Mesendoderm (in vitro differentiated cells): ENCODE measurements around the gene ZDHHC20. TPM values are rescaled to one million over a fixed set of nuclear protein-coding genes. Genes with fewer than 3 reads are reported as not detected.
A peak's percentile ranks its signal among the peaks of the same experiment; 100 is the strongest.

Source experiments
- DNase-seq: peaks from one replicate; pipeline ENCODE4 v3.0.0; 2013
- H2AK5ac ChIP-seq: 2 replicates; pipeline ENCODE4 v1.6.1; 2013; ENCODE audit warnings: low read length, inconsistent platforms
- H2BK120ac ChIP-seq: 2 replicates; pipeline ENCODE4 v1.6.1; 2013; ENCODE audit warnings: low read depth, mild to moderate bottlenecking, low read length, moderate library complexity, mixed read lengths
- H2BK15ac ChIP-seq: replicated peaks from 2 replicates; pipeline ENCODE4 v1.6.1; 2013; ENCODE audit warnings: low read depth, mild to moderate bottlenecking, moderate library complexity
- H2BK5ac ChIP-seq: 2 replicates; pipeline ENCODE4 v1.6.1; 2013; ENCODE audit warnings: low read length, inconsistent platforms
- H3K18ac ChIP-seq: 2 replicates; pipeline ENCODE4 v1.6.1; 2013; ENCODE audit warnings: mild to moderate bottlenecking, low read length, mixed read lengths
- H3K23ac ChIP-seq: one replicate; pipeline ENCODE4 v1.6.1; 2013; ENCODE audit warnings: low read length
- H3K27ac ChIP-seq: 2 replicates; pipeline ENCODE4 v1.5.1; 2013; ENCODE audit warnings: low read depth, mild to moderate bottlenecking, inconsistent platforms, low read length, moderate library complexity
- H3K27me3 ChIP-seq: 2 replicates; pipeline ENCODE4 v1.6.1; 2013; ENCODE audit warnings: low read length, control low read depth, mild to moderate bottlenecking, inconsistent platforms; ENCODE audit not compliant: insufficient read depth, poor library complexity
- H3K36me3 ChIP-seq: 2 replicates; pipeline ENCODE4 v1.6.1; 2013; ENCODE audit warnings: low read length, inconsistent platforms; ENCODE audit not compliant: control insufficient read depth, insufficient read depth
- H3K4ac ChIP-seq: one replicate; pipeline ENCODE4 v1.6.1; 2013; ENCODE audit warnings: low read depth, mild to moderate bottlenecking, low read length, moderate library complexity
- H3K4me1 ChIP-seq: 2 replicates; pipeline ENCODE4 v1.6.1; 2013; ENCODE audit warnings: low read depth, low read length, inconsistent platforms; ENCODE audit not compliant: control insufficient read depth
- H3K4me2 ChIP-seq: 2 replicates; pipeline ENCODE4 v1.6.1; 2013; ENCODE audit warnings: low read length
- H3K4me3 ChIP-seq: 2 replicates; pipeline ENCODE4 v1.5.1; 2013; ENCODE audit warnings: mild to moderate bottlenecking, low read length
- H3K56ac ChIP-seq: one replicate; pipeline ENCODE4 v1.6.1; 2013; ENCODE audit warnings: low read length
- H3K79me1 ChIP-seq: 2 replicates; pipeline ENCODE4 v1.6.1; 2013; ENCODE audit warnings: low read length, inconsistent platforms
- H3K79me2 ChIP-seq: 2 replicates; pipeline ENCODE4 v1.6.1; 2013; ENCODE audit warnings: mild to moderate bottlenecking, low read length; ENCODE audit not compliant: control insufficient read depth, insufficient read depth
- H3K9ac ChIP-seq: 2 replicates; pipeline ENCODE4 v1.6.1; 2013; ENCODE audit warnings: low read length, inconsistent platforms
- H4K5ac ChIP-seq: one replicate; pipeline ENCODE4 v1.6.1; 2013; ENCODE audit warnings: low read length
- H4K8ac ChIP-seq: one replicate; pipeline ENCODE4 v1.6.1; 2013; ENCODE audit warnings: low read depth, mild to moderate bottlenecking, control low read depth, low read length, moderate library complexity
- WGBS: extraction: QIAGEN DNeasy Blood & Tissue Kit; methylation state at CpG from one replicate; pipeline ENCODE4 v1.1.7; 2013; ENCODE audit warnings: low lambda C conversion rate, missing lambda C conversion rate; ENCODE audit not compliant: insufficient coverage; ENCODE audit errors: extremely low coverage; 5-methylcytosine and 5-hydroxymethylcytosine counted together
- polyA plus RNA-seq, 2 experiments: library from polyadenylated mRNA; stranded (reverse); fragments of 200-250 nt; gene quantifications; one replicate each; pipeline ENCODE4 v1.2.3, GENCODE V29; 2013

Gene ZDHHC20, protein sequence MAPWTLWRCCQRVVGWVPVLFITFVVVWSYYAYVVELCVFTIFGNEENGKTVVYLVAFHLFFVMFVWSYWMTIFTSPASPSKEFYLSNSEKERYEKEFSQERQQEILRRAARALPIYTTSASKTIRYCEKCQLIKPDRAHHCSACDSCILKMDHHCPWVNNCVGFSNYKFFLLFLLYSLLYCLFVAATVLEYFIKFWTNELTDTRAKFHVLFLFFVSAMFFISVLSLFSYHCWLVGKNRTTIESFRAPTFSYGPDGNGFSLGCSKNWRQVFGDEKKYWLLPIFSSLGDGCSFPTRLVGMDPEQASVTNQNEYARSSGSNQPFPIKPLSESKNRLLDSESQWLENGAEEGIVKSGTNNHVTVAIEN
- 54.8 TPM for polyA plus RNA-seq (2013, experiment 1 of 2)
- 54.8 TPM for polyA plus RNA-seq (2013, experiment 2 of 2)

DNA sequence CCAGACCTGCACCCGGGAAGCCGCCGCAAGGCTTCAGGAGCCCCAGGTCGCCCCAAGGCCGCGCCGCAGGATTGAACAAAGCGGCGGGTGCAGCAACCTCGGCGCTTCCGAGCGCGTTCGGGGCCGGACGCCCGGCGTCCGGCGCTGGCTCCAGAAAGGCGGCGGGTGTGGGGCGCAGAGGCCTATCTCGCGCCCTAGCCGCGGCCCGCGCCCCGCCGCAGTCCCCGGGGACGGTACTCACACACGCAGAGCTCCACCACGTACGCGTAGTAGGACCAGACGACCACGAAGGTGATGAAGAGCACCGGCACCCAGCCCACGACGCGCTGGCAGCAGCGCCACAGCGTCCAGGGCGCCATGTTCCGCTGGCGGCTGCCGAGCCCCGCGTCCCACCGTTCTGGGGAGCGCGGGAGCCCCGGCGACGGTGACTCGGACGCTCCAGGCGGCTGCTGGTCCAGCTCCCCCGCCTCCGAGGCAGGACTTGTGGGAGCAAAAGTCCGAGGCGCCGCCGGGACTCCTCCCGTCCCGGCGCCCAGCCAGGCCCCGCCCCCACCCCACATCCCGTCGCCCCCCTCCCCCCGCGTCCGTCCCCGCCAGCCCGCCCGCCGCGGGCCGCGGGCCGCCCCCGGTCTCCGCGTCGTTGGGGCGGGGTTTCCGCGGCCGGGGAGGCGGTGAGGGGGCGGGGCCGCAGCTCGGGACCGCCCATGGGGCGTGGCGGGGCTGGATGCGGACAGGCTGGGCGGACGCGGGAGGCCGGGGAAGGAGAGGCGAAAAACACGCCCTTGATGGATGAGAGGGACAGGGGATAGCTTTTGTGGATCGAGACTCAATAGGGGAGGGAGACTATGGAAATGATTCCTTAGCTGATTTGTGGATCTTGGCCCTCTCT lies at the start of gene ZDHHC20:
Gene ZDHHC20, minus strand, starts transcription at position 491 of the 889 bp plus-strand sequence. Its CDS starts 132 bp downstream, at position 359.
- Histone ChIP-seq H3K4me3 (peak within 1 kb of the TSS; percentile 91), H2AK5ac (no peak within 1 kb of the TSS), H2BK120ac (peak within 1 kb of the TSS; percentile 68), H3K4ac (peak within 1 kb of the TSS; percentile 83), H3K27me3 (no peaks in the 10 kb centered on the region), H3K79me2 (peaks cover 39% of the 10 kb centered on the region), H3K36me3 (no peaks in the 10 kb centered on the region), H2BK5ac (peak within 1 kb of the TSS; percentile 86), H3K9ac (peak within 1 kb of the TSS; percentile 97), H3K18ac (peak within 1 kb of the TSS; percentile 94), H3K56ac (peak within 1 kb of the TSS; percentile 99), H3K4me2 (peak within 1 kb of the TSS; percentile 80), H3K27ac (peak within 1 kb of the TSS; percentile 97), H3K23ac (peak within 1 kb of the TSS; percentile 30), H3K79me1 (peaks cover 2% of the 10 kb centered on the region), H3K4me1 (peaks cover 3% of the 10 kb centered on the region), H2BK15ac (no peak within 1 kb of the TSS), H4K5ac (peak within 1 kb of the TSS; percentile 92), H4K8ac (peak within 1 kb of the TSS; percentile 57)
- peak; percentile 89 for DNase-seq
- WGBS: no CpG with 5 or more reads among the region's 107 CpGs

GRCh38 chr13:21504379-21504778 lies 45.3 kb upstream of the ZDHHC20 start:
- Histone ChIP-seq H3K9ac (no peak overlapping the region), H3K36me3 (peaks cover 3% of the 10 kb centered on the region), H4K8ac (no peak overlapping the region), H3K4me2 (no peak overlapping the region), H3K79me1 (no peaks in the 10 kb centered on the region), H3K4ac (no peak overlapping the region), H3K18ac (no peak overlapping the region), H2BK15ac (no peak overlapping the region), H3K23ac (no peak overlapping the region), H3K4me3 (no peak overlapping the region), H2BK120ac (no peak overlapping the region), H3K79me2 (no peaks in the 10 kb centered on the region), H4K5ac (no peak overlapping the region), H3K56ac (no peak overlapping the region), H3K4me1 (no peaks in the 10 kb centered on the region), H2AK5ac (no peak overlapping the region), H3K27ac (no peak overlapping the region), H2BK5ac (no peak overlapping the region), H3K27me3 (no peaks in the 10 kb centered on the region)
- no CpG with 5 or more reads among the region's 3 CpGs for WGBS
- no peak for DNase-seq

DNA sequence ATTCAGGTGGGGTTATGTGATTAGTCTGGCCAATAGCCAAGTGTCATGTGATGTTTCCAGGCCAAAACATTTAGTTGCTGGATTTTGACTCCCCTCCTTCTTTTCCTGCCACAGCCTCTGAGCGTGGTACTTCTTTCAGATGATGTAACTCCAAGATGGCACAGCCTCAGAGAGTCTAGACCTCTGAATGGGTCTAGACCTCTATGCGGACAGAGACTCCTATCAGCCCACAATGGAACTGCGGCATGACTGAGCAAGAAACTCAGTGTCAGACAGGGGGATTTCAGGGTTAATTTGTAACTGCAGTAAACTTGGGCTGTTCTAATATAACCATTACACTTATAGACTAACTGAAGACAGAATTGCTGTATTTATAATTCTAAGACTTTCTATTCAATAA lies 42.6 kb upstream of the ZDHHC20 start:
- DNase-seq: peak; percentile 73
- H3K4me2 ChIP-seq: no peak overlapping the region
- no peak overlapping the region for H3K4me3 ChIP-seq
- H3K9ac ChIP-seq: no peak overlapping the region
- WGBS: no CpG with 5 or more reads among the region's 3 CpGs
- H3K36me3 ChIP-seq: peaks cover 2% of the 10 kb centered on the region
- H3K27ac ChIP-seq: no peak overlapping the region
- H3K4me1 ChIP-seq: no peaks in the 10 kb centered on the region
- H2BK120ac ChIP-seq: no peak overlapping the region
- peak overlapping the region; percentile 34 for H3K56ac ChIP-seq
- H3K23ac ChIP-seq: no peak overlapping the region
- no peak overlapping the region for H2AK5ac ChIP-seq
- no peaks in the 10 kb centered on the region for H3K79me1 ChIP-seq
- no peak overlapping the region for H3K18ac ChIP-seq
- H2BK15ac ChIP-seq: no peak overlapping the region
- H2BK5ac ChIP-seq: no peak overlapping the region
- no peaks in the 10 kb centered on the region for H3K79me2 ChIP-seq
- H3K27me3 ChIP-seq: no peaks in the 10 kb centered on the region
- no peak overlapping the region for H3K4ac ChIP-seq
- no peak overlapping the region for H4K5ac ChIP-seq
- no peak overlapping the region for H4K8ac ChIP-seq

DNA sequence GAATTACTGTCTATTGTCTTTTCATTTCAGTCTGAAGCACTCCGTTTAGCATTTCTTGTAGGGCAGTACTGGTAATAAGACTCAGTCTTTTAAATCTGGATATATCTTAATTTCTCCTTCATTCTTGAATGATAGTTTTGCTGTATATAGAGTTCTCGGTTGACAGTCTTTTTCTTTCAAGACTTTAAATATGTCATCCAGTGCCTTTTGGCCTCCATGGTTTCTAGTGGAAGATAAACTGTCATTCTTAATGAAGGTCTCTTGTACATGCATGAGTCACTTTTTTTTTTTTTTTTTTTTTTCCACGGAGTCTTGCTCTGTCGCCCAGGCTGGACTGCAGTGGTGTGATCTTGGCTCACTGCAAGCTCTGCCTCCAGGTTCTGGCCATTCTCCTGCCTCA lies 27.2 kb upstream of the ZDHHC20 start:
- DNase-seq: no peak
- no CpG with 5 or more reads among the region's 4 CpGs for WGBS
- Histone ChIP-seq H3K9ac (no peak overlapping the region), H3K27ac (no peak overlapping the region), H3K79me2 (no peaks in the 10 kb centered on the region), H4K8ac (no peak overlapping the region), H2BK15ac (no peak overlapping the region), H3K18ac (no peak overlapping the region), H3K4ac (no peak overlapping the region), H2BK120ac (no peak overlapping the region), H2BK5ac (no peak overlapping the region), H3K56ac (no peak overlapping the region), H3K79me1 (no peaks in the 10 kb centered on the region), H3K27me3 (no peaks in the 10 kb centered on the region), H3K4me2 (no peak overlapping the region), H3K36me3 (peaks cover 4% of the 10 kb centered on the region), H3K23ac (no peak overlapping the region), H4K5ac (no peak overlapping the region), H2AK5ac (no peak overlapping the region), H3K4me3 (no peak overlapping the region), H3K4me1 (no peaks in the 10 kb centered on the region)

GRCh38 chr13:21483748-21484147 lies 24.6 kb upstream of the ZDHHC20 start:
- H4K8ac ChIP-seq: no peak overlapping the region
- no peak overlapping the region for H3K4me2 ChIP-seq
- no peaks in the 10 kb centered on the region for H3K79me2 ChIP-seq
- no peak overlapping the region for H3K18ac ChIP-seq
- no peak for DNase-seq
- no peaks in the 10 kb centered on the region for H3K36me3 ChIP-seq
- H3K9ac ChIP-seq: no peak overlapping the region
- H3K27ac ChIP-seq: no peak overlapping the region
- no CpG with 5 or more reads among the region's 24 CpGs for WGBS
- no peak overlapping the region for H2BK15ac ChIP-seq
- no peak overlapping the region for H3K4ac ChIP-seq
- no peak overlapping the region for H3K56ac ChIP-seq
- H2AK5ac ChIP-seq: no peak overlapping the region
- H3K4me3 ChIP-seq: no peak overlapping the region
- no peaks in the 10 kb centered on the region for H3K79me1 ChIP-seq
- H2BK120ac ChIP-seq: no peak overlapping the region
- no peak overlapping the region for H4K5ac ChIP-seq
- H3K23ac ChIP-seq: no peak overlapping the region
- no peaks in the 10 kb centered on the region for H3K4me1 ChIP-seq
- H3K27me3 ChIP-seq: no peaks in the 10 kb centered on the region
- no peak overlapping the region for H2BK5ac ChIP-seq
